GM23248 (cell line): ENCODE measurements around the gene KLHL6.

ENCODE experiments used
- EZH2 ChIP-seq: fragments of 200-600 bp; sonication (generic); IDR thresholded peaks from 2 replicates; pipeline ENCODE4 v1.6.1; 2018; ENCODE audit warnings: antibody characterized with exemption, mild to moderate bottlenecking; ENCODE audit not compliant: insufficient read depth, poor library complexity, severe bottlenecking
- EZH2phosphoT487 ChIP-seq: fragments of 200-600 bp; sonication (generic); IDR thresholded peaks from 2 replicates; pipeline ENCODE4 v1.6.1; 2018; ENCODE audit warnings: antibody characterized with exemption, moderate library complexity, mild to moderate bottlenecking, low read depth; ENCODE audit not compliant: insufficient read depth

DNA sequence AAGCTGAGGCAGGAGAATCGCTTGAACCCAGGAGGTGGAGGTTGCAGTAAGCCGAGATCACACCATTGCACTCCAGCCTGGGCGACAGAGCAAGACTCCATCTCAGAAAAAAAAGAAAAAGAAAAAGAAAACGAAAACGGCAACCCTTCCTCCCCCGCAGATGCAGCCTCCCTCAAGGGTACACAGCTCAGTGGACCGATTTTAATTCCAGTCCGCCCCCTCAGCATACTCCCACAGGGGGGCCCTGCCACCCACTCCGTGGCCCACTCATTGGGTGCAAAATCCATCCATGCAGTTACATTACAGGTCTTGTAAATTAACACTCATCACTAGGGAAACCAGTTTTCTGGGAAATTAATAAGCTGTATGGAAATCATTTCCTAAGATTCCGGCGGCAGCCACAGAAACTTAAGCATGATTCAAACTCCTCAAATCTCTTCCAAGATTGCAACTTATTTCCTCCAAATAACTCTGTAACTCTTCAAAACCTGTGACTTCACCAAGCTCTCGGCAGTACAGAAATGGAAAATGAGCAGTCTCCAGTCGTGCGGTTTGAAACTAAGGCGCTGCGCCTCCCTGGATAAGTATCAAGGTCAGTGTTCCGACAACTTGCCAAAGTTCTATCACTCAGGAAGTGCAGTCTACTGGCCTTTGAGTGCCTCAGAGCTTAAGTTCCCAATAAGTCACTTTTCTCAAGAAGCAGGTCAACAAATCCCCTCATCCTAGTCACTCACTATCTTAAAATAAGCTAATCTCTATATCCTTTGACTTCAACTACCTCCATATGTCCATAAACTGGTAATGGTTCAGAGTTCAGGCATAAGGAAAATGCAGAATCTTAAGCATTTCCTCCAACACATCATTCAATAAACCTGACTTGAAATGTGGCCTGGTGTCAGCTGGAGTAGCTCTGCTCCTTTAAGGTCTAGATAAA, 24.7 kb upstream of the KLHL6 start:
- TF ChIP-seq EZH2phosphoT487 (no peak), EZH2 (no peak)
